HUES6 (cell line): ENCODE measurements around the gene LCN12.

Source experiments
- H3K27ac ChIP-seq: 2 replicates; pipeline ENCODE4 v1.7.0; 2013; ENCODE audit warnings: low read depth, mild to moderate bottlenecking, low read length, inconsistent platforms
- H3K27me3 ChIP-seq: 2 replicates; pipeline ENCODE4 v1.6.1; 2013; ENCODE audit warnings: low read length; ENCODE audit not compliant: control insufficient read depth, insufficient read depth
- H3K36me3 ChIP-seq: 2 replicates; pipeline ENCODE4 v1.6.1; 2013; ENCODE audit warnings: low read length; ENCODE audit not compliant: control insufficient read depth, insufficient read depth
- H3K4me1 ChIP-seq: 2 replicates; pipeline ENCODE4 v1.6.1; 2013; ENCODE audit warnings: low read length; ENCODE audit not compliant: control insufficient read depth, insufficient read depth
- H3K4me3 ChIP-seq: 2 replicates; pipeline ENCODE4 v1.5.1; 2013; ENCODE audit warnings: low read depth, low read length
- H3K9ac ChIP-seq: one replicate; pipeline ENCODE4 v1.6.1; 2013; ENCODE audit warnings: mild to moderate bottlenecking, low read length
- H3K9me3 ChIP-seq: 2 replicates; pipeline ENCODE4 v1.6.1; 2013; ENCODE audit warnings: low read depth, low read length; ENCODE audit not compliant: control insufficient read depth, insufficient read depth

LCN12 gene, protein sequence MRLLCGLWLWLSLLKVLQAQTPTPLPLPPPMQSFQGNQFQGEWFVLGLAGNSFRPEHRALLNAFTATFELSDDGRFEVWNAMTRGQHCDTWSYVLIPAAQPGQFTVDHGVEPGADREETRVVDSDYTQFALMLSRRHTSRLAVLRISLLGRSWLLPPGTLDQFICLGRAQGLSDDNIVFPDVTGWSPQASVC

DNA sequence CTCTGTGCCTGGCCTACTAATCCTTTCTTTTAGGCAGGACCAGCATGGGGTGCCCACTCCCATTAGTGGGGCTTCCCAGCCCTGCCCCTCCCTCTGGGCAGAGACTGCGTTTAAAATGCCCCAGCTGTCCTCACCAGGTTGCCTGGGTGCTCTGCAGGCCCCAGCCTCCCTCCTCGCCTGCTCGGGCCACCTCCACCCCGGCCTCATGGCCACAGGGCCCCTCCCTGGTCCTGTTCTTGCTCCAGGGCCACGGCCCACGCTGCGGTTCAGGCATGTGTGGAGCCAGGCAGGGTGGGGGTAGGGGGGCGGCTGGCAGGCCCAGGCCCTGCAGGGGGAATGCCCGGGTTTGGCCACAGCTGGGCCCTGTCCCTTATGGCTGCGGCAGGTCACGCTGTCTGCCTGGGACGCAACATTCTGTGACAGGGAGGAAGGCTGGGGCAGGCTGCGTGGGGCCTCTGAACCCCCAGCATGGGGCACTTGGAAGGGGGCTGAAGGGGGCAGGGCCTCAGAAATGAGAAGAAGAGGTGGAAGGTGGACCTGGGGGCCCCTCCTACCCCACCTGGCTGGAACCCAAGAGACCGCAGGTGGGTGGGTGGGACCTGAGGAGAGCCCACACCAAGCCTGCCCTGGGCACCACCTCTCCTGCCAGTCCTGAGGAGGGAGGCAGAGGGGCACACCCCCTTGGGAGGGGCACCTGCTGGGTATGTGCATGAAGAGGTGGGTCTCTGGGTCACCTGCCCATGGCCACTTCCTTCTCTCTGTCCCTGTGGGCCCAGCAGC lies at the start of gene LCN12:
Gene LCN12, plus strand, starts transcription at position 733 of the 780 bp plus-strand sequence. CDS start 55 bp downstream, outside the sequence.
- H3K4me3 ChIP-seq, result no peak within 1 kb of the TSS
- H3K9ac ChIP-seq, result no peak within 1 kb of the TSS
- no peaks in the 10 kb centered on the region for H3K9me3 ChIP-seq

DNA sequence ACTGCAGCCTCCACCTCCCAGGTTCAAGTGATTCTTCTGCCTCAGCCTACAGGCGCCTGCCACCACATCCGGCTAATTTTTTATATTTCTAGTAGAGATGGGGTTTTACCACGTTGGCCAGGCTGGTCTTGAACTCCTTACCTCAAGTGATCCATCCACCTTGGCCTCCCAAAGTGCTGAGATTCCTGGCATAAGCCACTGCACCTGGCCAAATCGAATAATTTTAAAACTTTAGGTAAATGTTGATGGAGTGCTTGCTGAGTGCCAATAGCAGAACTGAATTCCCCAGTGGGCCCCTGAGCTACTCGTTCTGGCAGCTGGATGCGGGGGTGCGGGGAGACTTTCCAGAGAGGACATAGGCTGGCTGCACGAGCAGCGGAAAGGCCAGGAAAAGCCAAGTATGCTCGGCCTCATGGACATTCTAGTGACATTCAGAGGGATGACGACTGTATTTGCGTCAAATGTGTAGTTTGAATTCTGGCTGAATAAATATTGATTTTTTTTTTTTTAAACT lies 49.0 kb upstream of the LCN12 start:
- Histone ChIP-seq H3K4me3 (no peak overlapping the region), H3K9ac (no peak overlapping the region), H3K36me3 (peaks cover 89% of the 10 kb centered on the region), H3K4me1 (0 out of 2 replicates have a peak, but pooled peaks cover 5% of the 10 kb centered on the region), H3K27ac (no peak overlapping the region), H3K9me3 (no peaks in the 10 kb centered on the region), H3K27me3 (no peaks in the 10 kb centered on the region)

More for the DNA sequence above, at the start of gene LCN12:
- no peak within 1 kb of the TSS for H3K27ac ChIP-seq
- no peaks in the 10 kb centered on the region for H3K36me3 ChIP-seq
- no peaks in the 10 kb centered on the region for H3K27me3 ChIP-seq
- peaks cover 12% of the 10 kb centered on the region; the same call in 1 of the 2 replicates for H3K4me1 ChIP-seq

DNA sequence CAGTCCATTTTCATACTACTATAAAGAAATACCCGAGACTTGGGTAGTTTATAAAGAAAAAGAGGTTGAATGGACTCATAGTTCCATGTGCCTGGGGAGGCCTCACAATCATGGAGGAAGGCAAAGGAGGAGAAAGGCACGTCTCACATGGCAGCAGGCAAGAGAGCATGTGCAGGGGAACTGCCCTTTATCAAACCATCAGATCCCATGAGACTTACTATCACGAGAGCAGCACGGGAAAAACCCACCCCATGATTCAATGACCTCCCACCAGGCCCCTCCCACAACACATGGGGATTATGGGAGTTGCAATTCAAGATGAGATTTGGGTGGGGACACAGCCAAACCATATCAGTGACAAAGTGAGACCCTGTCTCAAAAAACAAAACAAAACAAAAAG lies 45.8 kb upstream of the LCN12 start:
- H3K4me1 ChIP-seq, result no peaks in the 10 kb centered on the region
- no peaks in the 10 kb centered on the region for H3K9me3 ChIP-seq
- no peaks in the 10 kb centered on the region for H3K27me3 ChIP-seq
- H3K36me3 ChIP-seq, result peaks cover 82% of the 10 kb centered on the region
- H3K4me3 ChIP-seq, result no peak overlapping the region
- no peak overlapping the region for H3K9ac ChIP-seq
- H3K27ac ChIP-seq, result no peak overlapping the region

DNA sequence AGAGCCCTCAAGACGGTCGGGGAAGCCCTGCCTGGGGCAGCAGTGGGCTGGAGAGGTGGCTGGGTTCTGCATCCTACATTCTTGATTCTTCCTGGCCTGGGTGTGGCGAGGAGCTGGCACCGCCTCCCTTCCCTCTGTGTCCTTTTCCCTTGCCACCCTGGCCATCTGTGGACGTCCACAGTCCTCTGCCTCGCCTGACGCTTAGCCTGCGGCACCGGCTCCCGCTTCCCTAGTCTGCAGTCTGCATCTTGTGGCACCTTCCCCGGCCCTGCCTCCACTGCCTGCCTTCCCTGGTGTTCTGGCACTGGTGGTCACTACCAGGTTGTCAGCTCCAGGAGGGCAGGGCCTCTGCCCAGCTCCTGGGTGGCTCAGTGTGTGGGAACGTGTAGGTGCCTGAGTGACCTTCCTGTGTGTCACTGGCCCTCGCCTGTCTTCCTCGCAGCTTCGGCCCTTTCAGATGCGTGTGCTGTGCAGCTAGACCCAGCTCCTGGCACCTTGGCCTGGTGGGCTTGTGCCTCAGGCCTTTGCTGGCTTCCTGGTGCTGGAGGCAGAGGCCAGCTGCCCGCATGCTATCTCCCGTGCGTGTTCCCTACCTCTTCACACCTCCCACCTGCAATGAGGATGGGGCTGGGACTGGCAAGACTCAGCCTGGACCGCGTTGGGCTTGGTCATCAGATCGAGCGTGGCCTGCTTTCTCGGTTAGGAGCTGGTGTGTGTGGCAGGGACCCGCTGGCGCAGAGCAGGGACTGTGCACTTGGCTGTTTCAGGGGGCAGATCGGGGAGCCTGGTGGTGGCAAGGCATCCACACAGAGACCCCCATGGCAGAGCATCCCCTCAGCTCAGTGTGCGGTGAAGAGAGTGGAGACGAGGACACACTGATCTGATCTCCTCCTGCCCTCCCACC lies 44.8 kb upstream of the LCN12 start:
- H3K36me3 ChIP-seq, result peaks cover 76% of the 10 kb centered on the region
- H3K27ac ChIP-seq, result no peak overlapping the region

DNA sequence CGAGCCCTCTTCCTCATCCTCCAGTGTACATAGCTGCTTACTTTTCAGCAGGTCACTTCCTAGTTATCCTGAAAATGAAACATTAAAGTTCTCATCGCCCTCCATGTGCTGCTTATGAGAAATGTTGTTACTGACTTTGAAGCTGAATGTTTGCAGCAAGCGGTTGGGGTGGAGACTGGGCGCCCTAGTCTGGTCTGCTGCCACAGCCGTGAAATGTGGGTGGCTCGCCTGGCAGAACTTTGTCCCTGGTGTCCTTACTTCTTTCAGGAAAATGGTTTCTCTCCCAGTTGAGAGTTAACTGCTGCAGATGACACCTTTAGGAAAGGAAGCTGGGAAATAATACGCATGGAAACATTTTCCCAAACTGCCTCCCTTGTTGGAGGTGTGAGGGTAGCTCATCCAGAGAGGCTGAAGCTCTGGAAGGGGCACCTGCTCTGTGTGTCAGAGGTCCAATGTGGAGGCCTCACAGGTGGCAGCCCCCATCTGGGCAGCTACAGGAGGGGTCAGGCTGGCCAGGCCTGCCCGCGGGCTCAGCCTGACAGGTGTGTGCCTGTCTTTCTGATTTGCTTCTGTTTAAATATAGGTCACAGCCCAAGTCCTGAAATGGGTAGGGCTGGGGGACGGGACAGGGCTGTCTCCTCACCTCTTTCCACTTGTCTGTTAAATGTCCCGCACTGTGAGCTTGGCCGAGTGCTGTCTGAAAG lies 41.7 kb upstream of the LCN12 start:
- Histone ChIP-seq H3K27ac (no peak overlapping the region), H3K27me3 (no peaks in the 10 kb centered on the region), H3K4me3 (no peak overlapping the region), H3K9me3 (no peaks in the 10 kb centered on the region), H3K4me1 (no peaks in the 10 kb centered on the region), H3K9ac (no peak overlapping the region), H3K36me3 (peaks cover 81% of the 10 kb centered on the region)

More for the DNA sequence above, 44.8 kb upstream of the LCN12 start:
- Histone ChIP-seq H3K9ac (no peak overlapping the region), H3K9me3 (no peaks in the 10 kb centered on the region), H3K27me3 (no peaks in the 10 kb centered on the region), H3K4me3 (no peak overlapping the region), H3K4me1 (no peaks in the 10 kb centered on the region)

DNA sequence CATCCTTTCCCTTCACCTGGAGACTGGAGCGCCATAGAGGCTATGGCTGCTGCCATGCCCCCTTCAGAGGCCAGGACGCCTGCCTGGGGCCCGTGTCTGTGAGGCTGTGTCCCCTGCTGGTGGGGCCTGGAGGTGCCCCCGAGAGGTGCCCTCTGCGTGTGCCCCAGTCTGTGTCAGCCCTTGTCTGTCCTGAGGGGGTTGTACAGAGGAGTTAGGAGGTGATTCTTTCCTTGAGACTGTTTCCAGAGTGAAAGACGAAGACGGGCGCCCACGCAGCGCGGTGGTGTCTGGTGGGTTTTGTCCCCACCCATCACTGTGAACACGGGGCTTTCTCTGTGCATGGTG lies 41.2 kb upstream of the LCN12 start:
- no peak overlapping the region for H3K27ac ChIP-seq
- no peaks in the 10 kb centered on the region for H3K9me3 ChIP-seq
- H3K4me1 ChIP-seq, result no peaks in the 10 kb centered on the region
- peaks cover 82% of the 10 kb centered on the region for H3K36me3 ChIP-seq
- H3K27me3 ChIP-seq, result no peaks in the 10 kb centered on the region
- no peak overlapping the region for H3K9ac ChIP-seq
- no peak overlapping the region for H3K4me3 ChIP-seq

DNA sequence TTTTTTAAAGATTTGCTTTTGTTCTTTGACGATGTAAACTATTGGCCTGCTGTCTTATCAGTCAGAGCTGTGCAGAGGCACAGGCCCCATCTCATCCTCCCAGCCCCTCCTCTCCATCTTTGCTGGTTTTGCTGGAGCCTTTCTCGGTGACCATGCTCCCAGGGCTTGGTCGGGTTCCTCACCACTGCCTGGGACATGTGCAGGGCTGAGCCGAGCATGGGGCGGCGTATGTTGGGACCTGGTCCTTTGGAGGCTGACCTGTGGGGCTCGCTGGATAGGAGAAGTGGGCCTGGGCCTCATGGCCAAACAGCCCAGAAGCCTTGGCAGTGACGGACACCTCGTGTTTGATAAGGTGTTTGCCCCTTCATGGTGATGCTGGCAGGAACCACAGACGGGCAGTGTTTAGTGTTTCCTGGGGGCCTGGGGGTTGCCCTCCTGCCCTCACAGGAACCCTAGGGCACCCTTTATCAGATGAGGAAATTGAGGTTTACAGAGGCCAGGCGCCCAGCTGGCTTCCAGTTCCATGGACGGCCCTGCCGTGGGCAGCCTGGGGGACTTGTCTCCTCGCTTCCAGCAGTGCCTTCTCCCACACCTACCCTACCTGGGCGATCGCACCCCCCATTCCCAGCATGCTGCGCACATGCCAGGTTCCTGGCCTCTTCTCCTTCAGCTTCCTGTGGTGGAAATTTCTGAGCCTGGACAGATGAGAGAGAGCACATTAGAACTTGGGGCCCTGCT lies 38.2 kb upstream of the LCN12 start:
- Histone ChIP-seq H3K27ac (no peak overlapping the region), H3K36me3 (peaks cover 78% of the 10 kb centered on the region), H3K4me1 (no peaks in the 10 kb centered on the region), H3K27me3 (no peaks in the 10 kb centered on the region), H3K9ac (no peak overlapping the region), H3K4me3 (no peak overlapping the region), H3K9me3 (no peaks in the 10 kb centered on the region)

DNA sequence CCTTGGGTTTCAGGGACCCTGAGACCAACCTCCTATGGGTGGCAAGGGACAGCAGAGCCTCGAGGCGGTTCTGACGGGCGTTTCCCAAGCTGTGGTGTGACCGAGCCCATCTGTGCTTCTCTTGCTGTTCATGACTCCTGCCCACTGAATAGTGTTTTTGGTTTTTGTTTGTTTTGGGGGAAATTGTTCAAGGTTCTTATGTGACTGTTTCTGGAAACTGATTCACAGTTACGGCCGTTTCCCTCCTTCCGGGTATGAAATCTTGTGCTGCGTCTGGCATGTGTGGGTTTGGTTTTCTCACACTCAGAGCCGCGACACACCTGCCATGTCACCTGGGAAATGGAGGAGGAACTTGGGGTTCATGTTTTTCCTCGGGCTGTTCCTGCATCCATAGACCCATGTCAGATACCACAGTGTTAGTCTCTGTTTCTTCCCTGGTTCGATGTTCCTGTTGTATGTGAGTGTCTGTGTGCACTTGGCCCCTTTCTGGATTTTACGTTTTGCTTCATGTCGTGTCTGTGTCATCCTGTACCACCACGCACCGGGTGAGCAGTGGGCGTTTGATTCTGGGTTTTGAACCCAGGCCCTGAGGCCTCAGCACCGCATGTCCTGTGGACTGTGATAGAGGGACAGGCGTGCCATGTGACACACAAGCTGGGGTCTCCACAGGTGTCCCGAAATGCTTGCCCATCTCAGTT lies 36.3 kb upstream of the LCN12 start:
- Histone ChIP-seq H3K27me3 (no peaks in the 10 kb centered on the region), H3K27ac (no peak overlapping the region), H3K4me1 (no peaks in the 10 kb centered on the region), H3K4me3 (no peak overlapping the region), H3K36me3 (peaks cover 73% of the 10 kb centered on the region), H3K9me3 (no peaks in the 10 kb centered on the region), H3K9ac (no peak overlapping the region)

DNA sequence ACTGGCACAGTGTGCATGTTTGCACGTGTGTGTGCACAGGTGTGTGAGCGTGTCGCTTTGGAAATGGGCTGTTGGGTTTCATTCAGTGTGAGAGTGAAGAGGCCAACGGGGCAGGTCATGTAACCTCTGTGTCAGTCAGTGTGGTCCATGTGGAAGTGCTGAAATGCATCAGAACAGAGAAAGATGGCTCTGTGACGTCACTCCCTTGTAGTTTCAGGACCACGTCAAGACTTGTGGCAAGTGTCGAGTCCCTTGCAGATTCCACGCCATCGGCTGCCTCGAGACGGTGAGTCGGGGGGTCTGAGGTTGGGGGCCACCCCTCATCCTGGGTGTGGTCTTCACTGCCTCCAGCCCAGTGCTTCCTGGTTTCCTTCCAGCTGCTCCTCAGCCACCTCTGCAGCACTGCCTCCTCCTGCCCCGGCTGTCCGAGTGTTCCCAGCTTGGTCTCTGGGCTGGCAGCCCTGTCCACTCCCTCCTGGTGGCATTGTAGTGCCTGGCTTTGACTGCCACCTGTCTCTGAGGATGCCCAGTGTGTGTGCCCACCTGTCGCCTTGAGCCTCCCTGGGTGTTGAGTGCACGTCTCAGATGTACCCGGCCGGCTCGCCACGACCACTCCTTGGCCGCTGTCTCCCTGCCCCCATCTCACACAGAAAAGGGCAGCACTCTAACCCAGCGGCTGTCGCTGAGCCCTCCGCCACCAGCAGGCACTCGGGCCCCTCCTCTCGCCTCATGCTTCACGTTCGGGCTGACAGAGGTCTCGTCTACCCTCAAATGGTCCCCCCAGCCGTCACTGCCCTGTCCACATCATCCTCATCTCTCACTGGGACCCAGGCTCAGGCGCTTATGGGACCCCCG lies 35.5 kb upstream of the LCN12 start:
- peaks cover 73% of the 10 kb centered on the region for H3K36me3 ChIP-seq

More for the DNA sequence above, 35.5 kb upstream of the LCN12 start:
- Histone ChIP-seq H3K9me3 (no peaks in the 10 kb centered on the region), H3K9ac (no peak overlapping the region), H3K4me3 (no peak overlapping the region), H3K27me3 (no peaks in the 10 kb centered on the region), H3K4me1 (no peaks in the 10 kb centered on the region), H3K27ac (no peak overlapping the region)
